ENCODE data around the gene TRDN. TPM values are rescaled to one million over a fixed set of nuclear protein-coding genes. Genes with fewer than 3 reads are reported as not detected.

TRDN gene
- total RNA-seq, 1 donor from 2014 or later: not detected

GRCh38 chr6:123668063-123668462 is 31.3 kb upstream of the TRDN start:
- no peaks in the 10 kb centered on the region for H3K27me3 ChIP-seq (ENCODE audit: control insufficient read depth, insufficient read depth, low read length)
- no peak overlapping the region for H3K4me3 ChIP-seq (ENCODE audit: low read depth, low read length)
- no peaks in the 10 kb centered on the region for H3K36me3 ChIP-seq (ENCODE audit: control insufficient read depth, insufficient read depth, low read length)
- no peak for DNase-seq (ENCODE audit: low read depth)
- TF ChIP-seq CTCF (IDR thresholded peaks at IDR 0.05; ENCODE audit: insufficient read depth, low read length, poor library complexity, severe bottlenecking): no peak

DNA sequence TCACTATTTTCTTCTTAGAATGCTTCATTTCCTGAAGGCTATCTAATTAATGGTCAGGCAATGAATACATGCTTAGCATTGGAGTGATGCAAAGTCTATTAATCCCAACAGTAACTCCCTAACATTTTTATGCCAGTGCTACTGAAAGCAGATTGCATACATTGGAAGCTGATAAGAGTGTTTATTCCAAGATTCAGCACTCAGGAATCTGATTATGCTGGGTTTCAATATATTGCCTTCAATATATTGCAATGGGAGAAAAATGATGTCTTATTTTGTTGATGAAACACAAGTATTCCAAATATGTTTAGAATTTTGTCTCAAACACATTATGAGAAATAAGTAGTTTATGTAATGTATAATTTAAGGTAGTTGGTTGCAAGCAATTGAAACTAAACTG is 26.7 kb upstream of the TRDN start:
- DNase-seq (ENCODE audit: low read depth): no peak
- Histone ChIP-seq H3K4me3 (ENCODE audit: low read depth, low read length) (no peak overlapping the region), H3K27me3 (ENCODE audit: control insufficient read depth, insufficient read depth, low read length) (no peaks in the 10 kb centered on the region), H3K36me3 (ENCODE audit: control insufficient read depth, insufficient read depth, low read length) (no peaks in the 10 kb centered on the region)
- no peak for TF ChIP-seq CTCF (IDR thresholded peaks at IDR 0.05; ENCODE audit: insufficient read depth, low read length, poor library complexity, severe bottlenecking)

DNA sequence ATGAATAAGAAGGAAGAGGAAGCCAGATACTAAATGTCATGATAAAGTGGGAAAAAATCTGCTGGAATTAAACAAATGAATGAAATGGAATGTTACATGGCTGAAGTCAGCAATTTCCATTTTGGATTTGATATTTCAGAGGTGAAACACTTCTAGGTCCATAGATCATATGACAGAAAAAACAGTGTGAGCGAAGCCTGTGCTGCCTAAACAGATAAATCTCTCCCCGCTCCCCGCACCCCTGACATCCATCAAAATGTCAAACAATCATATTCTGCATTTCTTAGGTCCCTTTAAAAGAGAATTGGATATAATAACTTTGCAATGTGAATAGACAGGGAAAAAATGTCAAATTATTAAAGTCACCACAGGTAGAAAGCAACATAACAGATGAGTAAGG is 26.0 kb upstream of the TRDN start:
- H3K36me3 ChIP-seq (ENCODE audit: control insufficient read depth, insufficient read depth, low read length): no peaks in the 10 kb centered on the region
- no peak overlapping the region for H3K4me3 ChIP-seq (ENCODE audit: low read depth, low read length)
- H3K27me3 ChIP-seq (ENCODE audit: control insufficient read depth, insufficient read depth, low read length): no peaks in the 10 kb centered on the region
- DNase-seq (ENCODE audit: low read depth): no peak
- TF ChIP-seq CTCF (IDR thresholded peaks at IDR 0.05; ENCODE audit: insufficient read depth, low read length, poor library complexity, severe bottlenecking): no peak

GRCh38 chr6:123661105-123661891 is 24.5 kb upstream of the TRDN start:
- Histone ChIP-seq H3K36me3 (ENCODE audit: control insufficient read depth, insufficient read depth, low read length) (no peaks in the 10 kb centered on the region), H3K27me3 (ENCODE audit: control insufficient read depth, insufficient read depth, low read length) (no peaks in the 10 kb centered on the region), H3K4me3 (ENCODE audit: low read depth, low read length) (no peak overlapping the region)
- no peak for DNase-seq (ENCODE audit: low read depth)
- TF ChIP-seq CTCF (IDR thresholded peaks at IDR 0.05; ENCODE audit: insufficient read depth, low read length, poor library complexity, severe bottlenecking): no peak

- no peak overlapping the region for H3K4me3 ChIP-seq (ENCODE audit: low read depth, low read length)
- DNase-seq (ENCODE audit: low read depth): no peak
- no peak for TF ChIP-seq CTCF (IDR thresholded peaks at IDR 0.05; ENCODE audit: insufficient read depth, low read length, poor library complexity, severe bottlenecking)
- no peaks in the 10 kb centered on the region for H3K27me3 ChIP-seq (ENCODE audit: control insufficient read depth, insufficient read depth, low read length)
- H3K36me3 ChIP-seq (ENCODE audit: control insufficient read depth, insufficient read depth, low read length): no peaks in the 10 kb centered on the region
Observed at GRCh38 chr6:123659960-123660748, 23.4 kb upstream of the TRDN start.
